Embryonic facial prominence (tissue), 1 donor: ENCODE measurements around the gene DDX10.

Experiments
- DNase-seq: peaks from one replicate; pipeline ENCODE4 v3.0.0-alpha.2; 2016; ENCODE audit errors: extremely low spot score

DDX10 gene

GRCh38 chr11:108906329-108906728 is 241.5 kb downstream of the DDX10 start:
- no peak for DNase-seq

- no peak for DNase-seq
Measured at GRCh38 chr11:108906826-108907225, 242.0 kb downstream of the DDX10 start.

DNA sequence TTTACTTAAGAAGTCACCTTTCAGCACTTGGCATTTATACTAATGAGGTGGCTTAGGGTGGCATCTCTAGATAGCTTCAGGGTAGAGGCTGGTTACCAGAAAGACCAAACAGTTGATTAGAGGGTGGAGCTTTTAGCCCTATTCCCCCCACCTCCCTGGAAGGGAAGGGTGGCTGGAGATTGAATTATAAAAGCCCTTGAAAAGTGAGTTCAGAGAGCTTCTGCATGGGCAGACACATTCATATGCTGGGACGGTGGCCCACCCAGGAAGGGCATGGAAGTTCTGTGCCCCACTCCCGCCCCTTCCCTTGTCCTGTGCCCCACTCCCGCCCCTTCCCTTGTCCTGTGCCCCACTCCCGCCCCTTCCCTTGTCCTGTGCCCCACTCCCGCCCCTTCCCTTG is 244.2 kb downstream of the DDX10 start:
- DNase-seq = no peak

GRCh38 chr11:108909921-108910320 is 245.1 kb downstream of the DDX10 start:
- DNase-seq = no peak

- DNase-seq = no peak
Measured at GRCh38 chr11:108912581-108912980, 247.7 kb downstream of the DDX10 start.

GRCh38 chr11:108913204-108913603 is 248.3 kb downstream of the DDX10 start:
- no peak for DNase-seq

DNA sequence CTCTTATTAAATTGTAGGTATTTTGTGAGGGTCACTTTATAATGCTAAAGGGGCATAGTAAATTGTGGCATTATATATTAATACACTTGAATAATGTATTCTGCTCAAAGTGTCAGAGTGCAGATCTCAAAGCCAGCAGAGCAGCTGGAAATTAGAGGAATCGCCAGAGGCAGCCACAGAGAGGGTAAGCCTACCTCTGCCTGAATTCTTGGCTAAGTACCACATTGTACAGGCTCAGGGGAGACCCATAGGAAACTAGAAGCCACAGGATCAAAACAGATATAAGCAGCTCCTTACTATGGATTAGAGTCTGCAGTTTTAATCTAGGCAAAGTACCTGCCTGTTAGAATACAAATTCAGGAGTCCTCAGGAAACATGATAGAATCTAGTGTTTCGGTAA is 249.3 kb downstream of the DDX10 start:
- DNase-seq = no peak

DNA sequence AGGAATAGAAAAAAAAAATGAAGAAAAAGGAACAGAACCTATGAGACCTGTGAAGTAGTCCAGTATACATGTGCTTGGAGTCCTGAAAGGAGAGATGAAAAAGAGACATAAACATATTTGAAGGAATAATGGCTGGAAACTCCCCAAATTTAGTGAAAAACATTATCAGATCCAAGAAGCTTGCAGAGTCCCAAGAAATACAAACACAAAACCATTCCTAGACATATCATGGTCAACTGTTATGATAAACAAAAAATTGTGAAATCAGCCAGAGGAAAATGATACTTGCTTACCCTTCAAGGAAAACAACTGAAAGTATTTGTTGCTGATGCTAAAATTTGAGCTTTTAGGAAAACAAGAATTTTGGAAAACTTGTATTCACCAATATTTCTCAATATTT is 250.1 kb downstream of the DDX10 start:
- DNase-seq = no peak

DNA sequence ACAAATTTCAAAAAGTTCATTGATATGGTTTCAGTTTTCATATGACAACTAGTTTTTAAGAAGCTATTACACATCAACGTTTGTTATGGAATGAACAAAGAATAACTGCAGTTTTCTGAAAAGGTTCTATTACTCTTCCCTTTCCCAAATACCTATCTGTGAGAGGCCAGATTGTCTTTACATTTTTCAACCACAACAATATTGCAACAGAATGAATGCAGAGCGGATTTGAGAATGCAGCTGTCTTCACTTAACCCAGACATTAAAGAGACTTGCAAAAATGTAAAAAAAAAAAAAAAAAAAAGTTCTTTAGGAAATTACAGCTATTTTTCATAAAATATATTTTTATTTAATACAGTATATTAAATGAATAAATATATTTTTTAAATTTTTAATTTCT is 250.8 kb downstream of the DDX10 start:
- DNase-seq = no peak

DNA sequence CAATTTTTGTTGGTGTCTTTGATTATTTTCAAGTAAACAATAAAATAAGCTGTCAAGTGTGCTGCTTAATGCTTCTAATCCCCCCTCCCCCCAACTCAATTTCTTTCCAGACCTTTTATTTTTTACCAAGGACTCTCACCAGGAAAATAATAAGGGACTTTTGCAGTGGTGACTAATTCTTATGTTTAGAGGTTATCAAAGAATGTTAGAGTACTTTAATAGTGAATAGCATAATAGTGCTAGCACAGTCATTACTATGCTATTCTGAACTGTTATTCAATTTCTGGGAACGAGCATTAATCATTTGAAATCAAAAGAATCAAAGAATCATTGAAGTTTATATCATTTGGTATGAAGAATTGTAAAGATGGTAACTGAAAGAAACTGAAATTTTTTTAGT is 251.4 kb downstream of the DDX10 start:
- DNase-seq = no peak

DNA sequence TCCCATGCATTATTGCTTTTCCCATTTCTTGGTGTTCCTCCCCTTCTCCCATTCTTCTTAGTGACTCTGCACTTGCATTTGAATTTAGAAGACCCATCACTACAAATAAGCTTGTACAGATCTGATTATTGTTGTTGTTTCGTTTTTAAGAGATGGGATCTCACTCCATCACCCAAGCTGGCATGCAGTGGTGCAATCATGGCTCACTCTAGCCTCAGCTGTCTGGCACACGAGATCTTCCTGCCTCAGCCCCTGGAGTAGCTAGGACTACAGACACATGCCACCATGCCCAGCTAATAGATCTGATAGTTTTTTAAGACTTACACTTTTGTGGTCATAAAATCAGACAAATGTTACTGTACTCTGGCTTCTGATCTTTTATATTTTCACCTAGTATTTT is 252.1 kb downstream of the DDX10 start:
- no peak for DNase-seq

GRCh38 chr11:108921211-108921610 is 256.3 kb downstream of the DDX10 start:
- no peak for DNase-seq

DNA sequence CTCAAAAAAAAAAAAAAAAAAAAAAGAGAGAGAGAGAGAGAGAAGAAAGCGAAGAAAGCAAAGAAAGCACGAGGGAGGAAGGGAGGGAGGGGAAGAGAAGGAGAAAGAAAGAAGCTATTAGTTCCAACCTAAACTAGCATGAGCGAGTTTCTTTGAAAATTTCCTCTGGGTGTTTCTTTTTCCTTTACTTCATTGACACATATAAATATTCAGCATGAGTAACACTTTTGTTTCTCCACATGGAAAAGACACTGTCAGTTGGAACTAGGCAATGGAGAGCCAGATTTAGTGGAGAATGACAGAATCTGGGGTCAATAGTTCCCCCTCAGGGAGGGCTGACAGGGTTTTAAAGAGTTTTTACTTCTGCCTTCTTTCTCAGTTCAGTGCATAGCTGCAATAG is 257.4 kb downstream of the DDX10 start:
- no peak for DNase-seq

DNA sequence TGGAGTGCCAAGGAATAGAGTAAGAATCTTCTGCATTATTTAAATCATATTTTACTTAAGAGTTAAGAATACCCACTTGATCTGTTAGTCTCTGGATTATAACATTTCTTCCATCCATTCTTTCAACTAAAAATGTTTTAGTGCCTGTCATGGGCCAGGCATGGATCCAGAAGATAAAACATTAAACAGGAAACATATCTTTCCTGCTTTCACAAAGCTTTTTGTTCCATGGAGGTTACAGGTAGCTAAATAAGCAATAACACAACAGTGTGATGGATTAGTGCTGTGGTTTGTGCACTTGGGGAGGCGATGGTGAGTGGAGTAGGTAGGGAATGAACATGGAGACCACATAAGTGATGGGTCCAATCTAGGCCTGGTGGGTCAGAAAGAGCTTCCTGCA is 258.5 kb downstream of the DDX10 start:
- DNase-seq = no peak

- DNase-seq = no peak
Measured at GRCh38 chr11:108926171-108926840, 261.4 kb downstream of the DDX10 start.

DNA sequence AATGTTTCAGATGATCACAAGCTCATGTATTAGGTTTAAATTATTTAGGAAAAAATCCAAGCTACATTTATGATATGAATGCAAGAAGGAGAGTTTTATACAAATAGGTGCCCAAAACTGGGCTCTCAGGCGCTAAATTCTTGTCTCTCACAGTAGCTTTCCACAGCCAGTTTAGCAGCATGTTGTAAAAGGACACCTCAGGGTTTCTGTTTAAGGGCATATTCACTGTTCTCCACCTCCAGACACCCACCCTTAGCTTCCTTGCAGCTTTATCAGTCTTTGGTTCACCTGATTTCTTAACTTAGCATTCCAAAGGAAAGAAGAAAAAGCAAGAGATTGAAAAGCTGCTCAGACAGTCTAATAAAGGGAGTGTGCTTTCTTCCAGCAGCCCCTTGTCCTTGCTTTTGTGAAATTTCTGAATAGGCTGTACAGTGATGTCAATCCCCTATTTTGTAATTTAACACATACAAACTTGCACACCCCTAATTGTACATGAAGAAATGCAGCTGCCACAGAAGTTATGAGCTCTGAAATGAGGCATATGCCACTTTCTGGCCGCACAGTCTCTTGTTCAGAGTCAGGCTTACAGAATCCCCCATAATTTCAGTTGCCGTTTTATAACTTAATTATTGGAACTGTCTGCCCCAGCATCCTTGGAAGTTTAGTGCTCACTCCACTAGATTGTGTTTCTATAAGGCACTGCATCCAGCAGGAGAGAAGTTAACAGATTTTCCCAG is 262.1 kb downstream of the DDX10 start:
- no peak for DNase-seq

DNA sequence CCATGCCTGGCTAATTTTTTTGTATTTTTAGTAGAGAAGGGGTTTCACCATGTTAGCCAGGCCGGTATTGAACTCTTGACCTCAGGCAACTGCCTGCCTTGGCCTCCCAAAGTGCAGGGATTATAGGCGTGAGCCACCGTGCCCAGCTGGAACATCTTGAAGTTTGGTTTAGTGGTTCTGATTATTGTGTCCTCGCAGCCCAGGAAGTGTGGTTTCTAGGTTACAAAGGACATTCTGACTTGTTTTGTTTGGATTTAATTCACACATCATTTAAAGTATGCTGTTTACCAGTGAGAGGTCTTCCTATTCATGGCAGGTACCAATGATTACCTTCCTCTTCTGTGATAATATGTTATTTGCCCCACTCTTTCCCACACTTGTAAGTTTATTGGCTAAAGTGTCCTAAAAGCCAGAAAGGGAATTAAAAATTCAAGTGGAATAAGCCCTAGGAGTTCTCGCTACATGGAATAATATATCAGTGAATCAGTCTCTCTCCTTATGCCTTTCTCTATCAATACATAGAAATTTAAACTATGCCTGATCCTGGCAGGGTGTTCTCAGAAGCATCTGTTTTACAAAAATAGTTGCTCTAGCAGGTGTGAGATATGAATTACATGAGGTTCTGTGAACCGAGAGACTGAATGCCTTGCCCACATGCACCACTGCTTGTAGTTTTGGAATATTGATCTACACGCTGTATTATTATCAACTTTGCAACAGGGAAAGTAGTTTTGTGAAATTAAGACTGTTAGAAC is 263.1 kb downstream of the DDX10 start:
- DNase-seq = no peak

DNA sequence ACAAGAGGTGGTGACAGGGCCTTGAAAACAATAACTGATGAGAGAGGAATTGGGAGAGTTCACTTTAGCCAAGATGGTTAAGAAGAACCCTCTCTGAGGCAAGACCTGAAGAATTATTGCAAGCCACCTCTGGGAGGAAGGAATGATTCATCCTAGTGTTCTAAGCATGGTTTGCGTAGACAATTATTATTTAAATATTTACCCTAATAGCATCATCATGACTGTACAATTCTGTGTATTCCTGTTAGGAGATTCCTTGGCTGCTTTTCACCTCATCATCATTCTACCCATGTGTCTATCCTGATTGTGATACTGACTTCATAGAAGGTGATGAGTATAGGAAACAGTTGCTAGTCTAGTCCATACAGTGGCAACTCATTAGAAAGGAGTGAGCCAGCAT is 264.4 kb downstream of the DDX10 start:
- DNase-seq = no peak

DNA sequence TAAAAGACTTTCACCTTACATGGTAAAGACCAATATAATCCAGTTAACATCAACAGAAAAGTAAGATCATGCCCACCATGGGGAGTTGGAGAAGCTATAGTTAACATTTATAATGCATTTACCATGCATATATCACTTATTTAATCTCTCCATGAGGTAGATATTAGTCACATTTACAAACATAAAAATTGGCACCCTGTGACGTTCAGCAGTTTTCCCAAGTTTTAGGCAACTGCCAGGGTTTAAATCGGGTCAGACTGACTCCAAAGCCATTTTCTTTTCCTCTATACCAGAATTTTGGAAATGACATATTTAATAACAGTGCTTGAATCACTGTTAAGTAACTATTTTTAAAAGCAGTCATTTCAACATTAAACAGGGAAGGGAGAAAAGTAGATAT is 266.3 kb downstream of the DDX10 start:
- no peak for DNase-seq

GRCh38 chr11:108933630-108934029 is 268.8 kb downstream of the DDX10 start:
- DNase-seq = no peak

- no peak for DNase-seq
Measured at GRCh38 chr11:108934289-108934688, 269.4 kb downstream of the DDX10 start.

DNA sequence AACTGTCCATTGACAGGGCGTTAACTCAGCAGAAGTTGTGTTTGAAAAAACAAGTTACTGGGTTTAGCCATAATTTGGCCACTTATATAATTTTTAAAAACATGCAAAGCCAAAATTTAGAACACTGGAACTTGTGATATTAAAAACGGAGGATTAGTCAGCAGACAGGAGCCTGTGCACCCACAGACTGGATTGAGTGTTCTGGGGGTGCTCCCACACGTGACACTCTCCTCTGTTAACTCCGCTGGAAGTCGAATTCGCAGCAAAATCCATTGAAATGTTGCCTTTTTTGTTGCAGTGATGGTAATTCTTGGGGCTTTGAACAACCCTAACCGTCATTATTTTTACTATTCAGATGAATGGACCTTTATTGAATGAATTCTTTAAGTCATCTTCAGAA is 269.8 kb downstream of the DDX10 start:
- no peak for DNase-seq

GRCh38 chr11:108937746-108938145 is 272.9 kb downstream of the DDX10 start:
- DNase-seq = no peak
